ENCODE results near the gene GATAD2A. TPM values are rescaled to one million over a fixed set of nuclear protein-coding genes. Genes with fewer than 3 reads are reported as not detected.

The GATAD2A gene
- total and polyA plus RNA-seq, 8 donors: 9.3 to 119 (median 20.2) TPM

DNA sequence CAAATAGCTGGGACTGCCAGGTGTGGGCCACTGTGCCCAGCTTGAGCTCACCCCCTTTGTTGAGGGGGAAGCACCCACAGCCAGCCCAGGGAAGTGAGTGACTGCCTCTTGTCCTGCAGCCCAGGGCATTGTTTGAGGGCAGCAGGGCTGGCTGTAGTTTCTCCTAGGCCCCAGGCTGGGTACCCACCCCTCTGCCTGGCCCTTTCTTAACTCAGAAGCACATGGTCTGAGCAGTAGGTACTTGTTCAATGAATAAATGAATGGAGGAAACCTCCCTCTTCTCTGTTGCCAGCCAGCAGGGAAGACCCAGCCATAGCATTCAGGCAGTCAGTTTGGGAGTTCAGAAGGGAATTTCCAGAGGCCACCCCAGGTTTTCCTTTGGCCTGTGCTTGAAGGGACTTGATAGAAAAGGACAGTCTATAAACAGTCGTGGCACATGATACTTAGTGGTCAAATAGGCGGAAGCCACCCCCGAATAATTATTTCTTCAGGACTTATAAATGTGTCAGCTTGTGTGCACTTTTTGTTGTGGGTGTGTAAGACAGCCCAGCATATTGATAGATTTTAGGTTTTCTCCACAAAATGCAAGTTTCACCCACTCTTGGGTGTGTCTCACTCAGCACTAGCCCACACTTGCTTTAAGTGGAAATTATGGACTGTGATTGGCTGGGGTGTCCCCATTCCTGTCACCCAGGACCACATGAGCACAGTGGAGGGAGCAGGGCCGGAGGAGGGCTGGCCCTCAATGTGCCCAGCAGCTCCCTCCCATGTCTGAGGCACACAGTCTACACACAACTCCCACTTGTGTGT lies 33.1 kb downstream of the GATAD2A start:
- H3K4me1 ChIP-seq: peaks cover 8 to 43% (median 28%) of the 10 kb centered on the region in 4 donors
- no peaks in the 10 kb centered on the region for H3K9me3 ChIP-seq
- no peak overlapping the region for H3K4me3 ChIP-seq
- intact Hi-C loops (cut with DNase I; ENCODE audit: low total_unique reads): no loop called here
- peaks cover 0 to 12% (median 5%) of the 10 kb centered on the region in 4 donors for H3K36me3 ChIP-seq
- no peak overlapping the region for H3K27ac ChIP-seq
- no peaks in the 10 kb centered on the region for H3K27me3 ChIP-seq
- TF ChIP-seq POLR2AphosphoS5 (IDR thresholded peaks at IDR 0.05) (no peak), CTCF (IDR thresholded peaks at IDR 0.05) (no peak), POLR2A (IDR thresholded peaks at IDR 0.05) (no peak), EP300 (IDR thresholded peaks at IDR 0.05) (no peak)
- WGBS, 5 donors: 68 to 84% (median 75%) methylated on average over 3 to 4 of the region's 4 CpGs
- no peak for DNase-seq

DNA sequence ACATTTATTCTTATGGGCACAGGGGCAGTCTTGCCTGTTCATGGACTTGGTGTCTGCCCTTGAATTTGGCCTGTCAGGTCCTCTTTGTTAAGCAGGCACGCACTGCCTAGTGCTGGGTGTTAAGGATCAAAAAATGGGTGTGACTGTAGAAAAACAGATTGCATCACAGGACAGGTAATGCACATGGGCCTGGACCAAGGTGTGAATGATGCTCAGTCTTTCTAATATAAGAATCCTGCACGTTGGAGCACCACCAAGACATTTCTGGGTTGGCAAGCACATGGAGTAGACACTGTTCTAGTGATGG lies 33.7 kb downstream of the GATAD2A start:
- Histone ChIP-seq H3K9me3 (no peaks in the 10 kb centered on the region), H3K4me3 (no peak overlapping the region), H3K4me1 (peaks cover 8 to 43% (median 31%) of the 10 kb centered on the region in 4 donors), H3K36me3 (peaks cover 0 to 13% (median 5%) of the 10 kb centered on the region in 4 donors), H3K27me3 (no peaks in the 10 kb centered on the region), H3K27ac (no peak overlapping the region)
- intact Hi-C loops (cut with DNase I; ENCODE audit: low total_unique reads): no loop called here
- TF ChIP-seq EP300 (IDR thresholded peaks at IDR 0.05): no peak
- no peak for TF ChIP-seq POLR2AphosphoS5 (IDR thresholded peaks at IDR 0.05)
- no peak for TF ChIP-seq POLR2A (IDR thresholded peaks at IDR 0.05)
- TF ChIP-seq CTCF (IDR thresholded peaks at IDR 0.05): no peak
- 63 to 87% (median 76%) methylated on average over 2 of the region's 2 CpGs for WGBS, 5 donors
- no peak for DNase-seq

DNA sequence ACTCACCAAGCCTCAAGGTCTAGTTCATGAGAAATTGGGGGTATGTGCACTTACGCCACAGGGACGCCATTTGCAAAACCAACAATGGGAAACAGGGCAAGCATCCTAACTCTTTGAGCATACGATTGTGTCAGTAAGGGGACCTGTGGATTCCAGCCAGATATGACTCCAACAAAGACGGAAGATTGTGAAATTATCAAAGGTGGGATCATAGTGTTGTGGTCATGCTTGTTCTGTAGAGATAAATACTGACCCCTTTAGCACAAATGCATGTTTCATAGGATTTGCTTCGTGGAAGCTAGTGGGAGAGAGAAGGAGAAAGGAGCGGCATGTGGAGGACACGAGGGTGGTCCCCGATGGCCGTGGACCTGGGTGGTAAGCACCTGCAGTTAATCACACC lies 37.8 kb downstream of the GATAD2A start:
- H3K36me3 ChIP-seq: peaks cover 0 to 4% (median 0%) of the 10 kb centered on the region in 4 donors
- WGBS, 5 donors: 85 to 90% (median 88%) methylated on average over 9 of the region's 9 CpGs
- no peak overlapping the region for H3K4me3 ChIP-seq
- H3K27me3 ChIP-seq: no peaks in the 10 kb centered on the region
- no peaks in the 10 kb centered on the region for H3K9me3 ChIP-seq
- H3K4me1 ChIP-seq: peaks cover 23 to 73% (median 48%) of the 10 kb centered on the region in 4 donors
- no peak for DNase-seq
- intact Hi-C loops (cut with DNase I; ENCODE audit: low total_unique reads): no loop called here
- H3K27ac ChIP-seq: no peak overlapping the region
- TF ChIP-seq POLR2A (IDR thresholded peaks at IDR 0.05) (no peak), POLR2AphosphoS5 (IDR thresholded peaks at IDR 0.05) (no peak)

DNA sequence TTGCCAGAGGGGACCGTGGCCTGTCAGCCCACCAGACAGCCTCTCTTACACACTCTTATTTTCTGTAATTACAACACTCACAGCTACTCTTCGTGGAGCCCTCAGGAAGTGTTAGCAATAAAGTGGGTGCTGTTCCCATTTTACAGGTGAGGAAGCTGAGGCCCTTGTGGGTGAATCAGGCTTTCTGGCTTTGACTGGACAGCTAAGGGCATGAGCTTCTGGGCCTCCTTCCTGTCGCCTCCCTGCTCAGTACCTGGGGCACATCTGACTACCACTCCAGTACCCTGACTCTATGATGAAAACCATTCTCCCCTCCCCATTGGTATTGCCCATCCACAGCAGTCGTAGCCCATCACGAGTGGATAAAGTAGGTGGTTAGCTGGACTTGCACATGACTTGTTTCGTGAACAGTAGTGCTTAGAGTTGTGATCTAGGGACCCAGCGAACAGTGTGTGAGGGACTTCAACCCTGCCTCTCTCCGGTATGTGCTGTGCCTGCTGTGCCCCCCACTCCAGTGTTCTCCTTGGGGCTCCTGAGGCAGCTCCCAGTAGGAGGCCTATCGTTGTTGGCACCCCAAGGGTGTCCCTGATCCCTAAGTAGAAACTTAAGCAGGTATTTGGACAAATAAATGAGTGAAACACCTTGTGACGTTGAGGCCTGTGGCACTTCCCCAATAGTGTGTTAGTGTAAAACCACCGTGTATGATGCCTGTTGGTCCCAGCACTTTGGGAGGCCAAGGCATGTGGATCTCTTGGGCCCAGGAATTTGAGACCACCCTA lies 38.6 kb downstream of the GATAD2A start:
- 72 to 91% (median 82%) methylated on average over 10 to 11 of the region's 11 CpGs for WGBS, 5 donors
- peak overlapping the region; percentile 5 to 74 (median 55) for H3K27ac ChIP-seq
- TF ChIP-seq POLR2AphosphoS5 (IDR thresholded peaks at IDR 0.05) (no peak), EP300 (IDR thresholded peaks at IDR 0.05) (no peak), CTCF (IDR thresholded peaks at IDR 0.05) (no peak), POLR2A (IDR thresholded peaks at IDR 0.05) (no peak)
- H3K4me3 ChIP-seq: no peak overlapping the region
- H3K9me3 ChIP-seq: no peaks in the 10 kb centered on the region
- no peak for DNase-seq
- H3K4me1 ChIP-seq: peaks cover 23 to 69% (median 48%) of the 10 kb centered on the region in 4 donors
- peaks cover 0 to 4% (median 0%) of the 10 kb centered on the region in 4 donors for H3K36me3 ChIP-seq
- H3K27me3 ChIP-seq: no peaks in the 10 kb centered on the region
- intact Hi-C loops (cut with DNase I; ENCODE audit: low total_unique reads): no loop called here

Data from stomach (tissue), 9 donors.